WTC11 (cell line): ENCODE data around the gene WSB2. TPM values are rescaled to one million over a fixed set of nuclear protein-coding genes. Genes with fewer than 3 reads are reported as not detected.
A peak's percentile ranks its signal among the peaks of the same experiment; 100 is the strongest.

Experiments used
- ATAC-seq: fragments of 200-7000 bp; cut with Tn5 transposase; 2 replicates; pipeline ENCODE4 v1.10.0; 2021; ENCODE audit warnings: mild to moderate bottlenecking, moderate library complexity
- CTCF ChIA-PET: fragments of 300-600 bp; sonication (Branson Sonifier 250); formaldehyde crosslinking; loops from one replicate; lab custom pipeline; 2021; ENCODE audit warnings: antibody characterized with exemption; lab: Charles Lee
- POLR2A ChIA-PET: fragments of 350-600 bp; sonication (Branson Sonifier 250); formaldehyde crosslinking; loops from one replicate; lab custom pipeline; 2021; ENCODE audit warnings: antibody characterized with exemption; lab: Charles Lee
- DNase-seq: peaks from one replicate; pipeline ENCODE4 v3.0.0; 2021; ENCODE audit warnings: low spot score
- H3K27ac Mint-ChIP-seq: 2 replicates; pipeline ENCODE4 v1.8.0; 2021; ENCODE audit warnings: mixed read lengths
- H3K27me3 Mint-ChIP-seq: 2 replicates; pipeline ENCODE4 v1.8.0; 2021; ENCODE audit warnings: low read depth, mild to moderate bottlenecking, moderate library complexity, mixed read lengths
- H3K36me3 Mint-ChIP-seq: 2 replicates; pipeline ENCODE4 v1.8.0; 2021; ENCODE audit warnings: mixed read lengths
- H3K4me1 Mint-ChIP-seq: 2 replicates; pipeline ENCODE4 v1.8.0; 2022; ENCODE audit warnings: mixed read lengths
- H3K4me3 Mint-ChIP-seq: 2 replicates; pipeline ENCODE4 v1.8.0; 2021; ENCODE audit warnings: mild to moderate bottlenecking, moderate library complexity, mixed read lengths
- H3K9me3 Mint-ChIP-seq: 2 replicates; pipeline ENCODE4 v1.8.0; 2021; ENCODE audit warnings: mixed read lengths
- ELF4 ChIP-seq: sonication (generic); formaldehyde crosslinking; IDR thresholded peaks from 2 replicates; pipeline ENCODE4 v1.8.1; 2022; ENCODE audit warnings: low read depth, mild to moderate bottlenecking, moderate library complexity, missing genetic modification reagents
- EMX1 ChIP-seq: fragments of 250-450 bp; sonication (Bioruptor Pico); IDR thresholded peaks from 2 replicates; pipeline ENCODE4 v1.8.0; 2021; ENCODE audit warnings: mild to moderate bottlenecking
- GTF2I ChIP-seq: fragments of 250-450 bp; sonication (Bioruptor Pico); conservative IDR thresholded peaks from 2 replicates; pipeline ENCODE4 v1.4.0; 2021; ENCODE audit warnings: mild to moderate bottlenecking
- HMGA2 ChIP-seq: fragments of 250-450 bp; sonication (Bioruptor Pico); IDR thresholded peaks from 2 replicates; pipeline ENCODE4 v1.4.0; 2021; ENCODE audit warnings: mild to moderate bottlenecking, moderate library complexity
- MXD4 ChIP-seq: fragments of 250-450 bp; sonication (Bioruptor Pico); IDR thresholded peaks from 2 replicates; pipeline ENCODE4 v1.8.0; 2021; ENCODE audit warnings: mild to moderate bottlenecking, moderate library complexity, borderline replicate concordance
- MYBL2 ChIP-seq: sonication (generic); formaldehyde crosslinking; IDR thresholded peaks from 2 replicates; pipeline ENCODE4 v1.8.1; 2023; ENCODE audit warnings: mild to moderate bottlenecking, moderate library complexity, missing genetic modification reagents
- NFYB ChIP-seq: sonication (generic); formaldehyde crosslinking; conservative IDR thresholded peaks from 2 replicates; pipeline ENCODE4 v1.8.0; 2022; ENCODE audit warnings: low read depth, missing genetic modification reagents
- NR3C1 ChIP-seq: sonication (generic); formaldehyde crosslinking; conservative IDR thresholded peaks from 2 replicates; pipeline ENCODE4 v1.8.1; 2023; ENCODE audit warnings: low read depth, mild to moderate bottlenecking, missing genetic modification reagents
- ZNF121 ChIP-seq: sonication (generic); formaldehyde crosslinking; IDR thresholded peaks from 2 replicates; pipeline ENCODE4 v1.8.0; 2023; ENCODE audit warnings: missing genetic modification reagents
- ZNF138 ChIP-seq: sonication (generic); formaldehyde crosslinking; conservative IDR thresholded peaks from 2 replicates; pipeline ENCODE4 v1.8.1; 2022; ENCODE audit warnings: mild to moderate bottlenecking, moderate library complexity, missing genetic modification reagents
- ZNF423 ChIP-seq: fragments of 250-450 bp; sonication (Bioruptor Pico); IDR thresholded peaks from 2 replicates; pipeline ENCODE4 v2.1.2; 2022; ENCODE audit warnings: mild to moderate bottlenecking, moderate library complexity
- total RNA-seq: library from RNA; stranded (reverse); gene quantifications from 3 replicates; pipeline ENCODE4 v1.2.3, GENCODE V29; 2021
- TF ChIP-seq, protein P1 (sequence below): sonication (generic); formaldehyde crosslinking; IDR thresholded peaks from 2 replicates; pipeline ENCODE4 v1.8.1; 2023; ENCODE audit warnings: mild to moderate bottlenecking, missing genetic modification reagents
- TF ChIP-seq, protein P2 (sequence below): fragments of 250-450 bp; sonication (Bioruptor Pico); IDR thresholded peaks from 2 replicates; pipeline ENCODE4 v1.9.0; 2021; ENCODE audit warnings: mild to moderate bottlenecking, borderline replicate concordance
- TF ChIP-seq, protein P3 (sequence below): fragments of 250-450 bp; sonication (Bioruptor Pico); IDR thresholded peaks from 2 replicates; pipeline ENCODE4 v1.8.0; 2021; ENCODE audit warnings: mild to moderate bottlenecking
- TF ChIP-seq, protein P4 (sequence below): sonication (generic); formaldehyde crosslinking; IDR thresholded peaks from 2 replicates; pipeline ENCODE4 v1.8.1; 2023; ENCODE audit warnings: mild to moderate bottlenecking, missing genetic modification reagents, moderate library complexity
- TF ChIP-seq, protein P5 (sequence below): sonication (generic); formaldehyde crosslinking; IDR thresholded peaks from 2 replicates; pipeline ENCODE4 v1.8.1; 2022; ENCODE audit warnings: mild to moderate bottlenecking, moderate library complexity, missing genetic modification reagents
- TF ChIP-seq, protein P6 (sequence below): fragments of 250-450 bp; sonication (Bioruptor Pico); IDR thresholded peaks from 2 replicates; pipeline ENCODE4 v2.1.2; 2022; ENCODE audit warnings: mild to moderate bottlenecking, moderate library complexity
- TF ChIP-seq, protein P7 (sequence below): sonication (generic); formaldehyde crosslinking; IDR thresholded peaks from 2 replicates; pipeline ENCODE4 v1.8.0; 2022; ENCODE audit warnings: mild to moderate bottlenecking, missing genetic modification reagents

The WSB2 gene
- total RNA-seq, 1 experiment from 2014 or later = 74.2 TPM

DNA sequence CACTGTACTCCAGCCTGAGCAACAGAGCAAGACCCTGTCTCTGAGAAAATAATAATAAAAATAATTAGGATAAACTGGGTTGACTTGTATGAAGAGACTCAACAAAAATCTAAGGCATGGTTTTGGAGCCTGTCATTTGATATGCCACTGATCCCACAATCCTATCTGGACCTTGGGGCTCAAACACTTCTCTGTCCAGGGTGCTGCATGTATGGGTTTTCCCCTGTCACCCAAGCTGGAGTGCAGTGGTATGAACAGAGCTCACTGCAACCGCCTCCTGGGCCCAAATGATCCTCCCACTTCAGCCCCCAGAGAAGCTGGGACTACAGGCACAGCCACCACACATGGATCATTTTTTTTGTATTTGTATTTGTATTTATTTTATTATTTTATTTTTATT is 48.1 kb upstream of the WSB2 start (continued):
- TF ChIP-seq, protein P1, sequence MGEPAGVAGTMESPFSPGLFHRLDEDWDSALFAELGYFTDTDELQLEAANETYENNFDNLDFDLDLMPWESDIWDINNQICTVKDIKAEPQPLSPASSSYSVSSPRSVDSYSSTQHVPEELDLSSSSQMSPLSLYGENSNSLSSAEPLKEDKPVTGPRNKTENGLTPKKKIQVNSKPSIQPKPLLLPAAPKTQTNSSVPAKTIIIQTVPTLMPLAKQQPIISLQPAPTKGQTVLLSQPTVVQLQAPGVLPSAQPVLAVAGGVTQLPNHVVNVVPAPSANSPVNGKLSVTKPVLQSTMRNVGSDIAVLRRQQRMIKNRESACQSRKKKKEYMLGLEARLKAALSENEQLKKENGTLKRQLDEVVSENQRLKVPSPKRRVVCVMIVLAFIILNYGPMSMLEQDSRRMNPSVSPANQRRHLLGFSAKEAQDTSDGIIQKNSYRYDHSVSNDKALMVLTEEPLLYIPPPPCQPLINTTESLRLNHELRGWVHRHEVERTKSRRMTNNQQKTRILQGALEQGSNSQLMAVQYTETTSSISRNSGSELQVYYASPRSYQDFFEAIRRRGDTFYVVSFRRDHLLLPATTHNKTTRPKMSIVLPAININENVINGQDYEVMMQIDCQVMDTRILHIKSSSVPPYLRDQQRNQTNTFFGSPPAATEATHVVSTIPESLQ (CRISPR knock-in tag) = no peak
- TF ChIP-seq, protein P2, sequence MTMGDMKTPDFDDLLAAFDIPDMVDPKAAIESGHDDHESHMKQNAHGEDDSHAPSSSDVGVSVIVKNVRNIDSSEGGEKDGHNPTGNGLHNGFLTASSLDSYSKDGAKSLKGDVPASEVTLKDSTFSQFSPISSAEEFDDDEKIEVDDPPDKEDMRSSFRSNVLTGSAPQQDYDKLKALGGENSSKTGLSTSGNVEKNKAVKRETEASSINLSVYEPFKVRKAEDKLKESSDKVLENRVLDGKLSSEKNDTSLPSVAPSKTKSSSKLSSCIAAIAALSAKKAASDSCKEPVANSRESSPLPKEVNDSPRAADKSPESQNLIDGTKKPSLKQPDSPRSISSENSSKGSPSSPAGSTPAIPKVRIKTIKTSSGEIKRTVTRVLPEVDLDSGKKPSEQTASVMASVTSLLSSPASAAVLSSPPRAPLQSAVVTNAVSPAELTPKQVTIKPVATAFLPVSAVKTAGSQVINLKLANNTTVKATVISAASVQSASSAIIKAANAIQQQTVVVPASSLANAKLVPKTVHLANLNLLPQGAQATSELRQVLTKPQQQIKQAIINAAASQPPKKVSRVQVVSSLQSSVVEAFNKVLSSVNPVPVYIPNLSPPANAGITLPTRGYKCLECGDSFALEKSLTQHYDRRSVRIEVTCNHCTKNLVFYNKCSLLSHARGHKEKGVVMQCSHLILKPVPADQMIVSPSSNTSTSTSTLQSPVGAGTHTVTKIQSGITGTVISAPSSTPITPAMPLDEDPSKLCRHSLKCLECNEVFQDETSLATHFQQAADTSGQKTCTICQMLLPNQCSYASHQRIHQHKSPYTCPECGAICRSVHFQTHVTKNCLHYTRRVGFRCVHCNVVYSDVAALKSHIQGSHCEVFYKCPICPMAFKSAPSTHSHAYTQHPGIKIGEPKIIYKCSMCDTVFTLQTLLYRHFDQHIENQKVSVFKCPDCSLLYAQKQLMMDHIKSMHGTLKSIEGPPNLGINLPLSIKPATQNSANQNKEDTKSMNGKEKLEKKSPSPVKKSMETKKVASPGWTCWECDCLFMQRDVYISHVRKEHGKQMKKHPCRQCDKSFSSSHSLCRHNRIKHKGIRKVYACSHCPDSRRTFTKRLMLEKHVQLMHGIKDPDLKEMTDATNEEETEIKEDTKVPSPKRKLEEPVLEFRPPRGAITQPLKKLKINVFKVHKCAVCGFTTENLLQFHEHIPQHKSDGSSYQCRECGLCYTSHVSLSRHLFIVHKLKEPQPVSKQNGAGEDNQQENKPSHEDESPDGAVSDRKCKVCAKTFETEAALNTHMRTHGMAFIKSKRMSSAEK (CRISPR knock-in tag) = no peak

DNA sequence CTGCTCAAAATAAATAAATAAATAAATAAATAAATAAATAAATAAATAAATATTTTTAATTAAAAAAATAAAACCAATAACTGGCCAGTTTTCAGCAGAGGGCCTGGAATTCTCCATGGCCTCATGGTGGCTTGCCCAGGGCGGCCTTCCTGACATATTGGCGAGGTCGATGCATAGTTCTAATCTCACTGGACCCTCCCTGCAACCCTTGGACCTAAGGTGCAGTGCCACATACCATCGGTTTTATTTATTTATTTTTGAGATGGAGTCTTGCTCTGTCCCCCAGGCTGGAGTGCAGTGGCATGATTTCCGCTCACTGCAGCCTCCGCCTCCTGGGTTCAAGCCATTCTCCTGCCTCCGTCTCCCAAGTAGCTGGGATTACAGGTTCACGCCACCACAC is 46.7 kb upstream of the WSB2 start:
- ChIA-PET POLR2A (no interaction called here), CTCF (interaction anchor here (1.3 to 1.5 kb wide), 2 partner anchors 12 to 14 kb away, joined by 3 to 7 read pairs; no protein-coding TSS in a partner anchor)
- ATAC-seq (no peak), DNase-seq (no peak)
- peaks cover 16% of the 10 kb centered on the region for H3K4me1 Mint-ChIP-seq
- no peaks in the 10 kb centered on the region for H3K36me3 Mint-ChIP-seq
- H3K27ac Mint-ChIP-seq = no peak overlapping the region
- no peak overlapping the region for H3K4me3 Mint-ChIP-seq
- no peaks in the 10 kb centered on the region for H3K27me3 Mint-ChIP-seq
- H3K9me3 Mint-ChIP-seq = no peaks in the 10 kb centered on the region
- peak; percentile 12; the same call in 1 of the 2 replicates for TF ChIP-seq HMGA2 (CRISPR knock-in tag)
- no peak for TF ChIP-seq NR3C1
- no peak for TF ChIP-seq ELF4 (CRISPR knock-in tag)
- TF ChIP-seq EMX1 (CRISPR knock-in tag) = no peak

DNA sequence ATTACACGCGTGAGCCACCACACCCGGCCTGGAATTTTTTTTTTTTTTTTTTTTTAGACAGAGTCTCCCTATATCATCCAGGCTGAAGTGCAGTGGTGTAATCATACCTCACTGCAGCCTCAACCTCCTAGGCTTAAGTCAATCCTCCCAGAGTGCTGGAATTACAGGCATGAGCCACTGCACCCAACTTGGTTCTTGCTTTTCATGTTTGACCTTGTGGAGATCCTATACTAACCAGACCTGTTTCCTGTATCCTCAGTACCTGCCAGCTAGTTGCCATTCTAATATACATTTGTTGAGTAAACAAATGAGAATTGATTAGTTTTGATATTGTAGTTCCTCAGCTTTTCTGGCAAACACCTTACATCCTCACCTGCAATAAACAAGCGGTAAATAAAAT is 46.0 kb upstream of the WSB2 start:
- H3K36me3 Mint-ChIP-seq = no peaks in the 10 kb centered on the region
- no peaks in the 10 kb centered on the region for H3K27me3 Mint-ChIP-seq
- no peak overlapping the region for H3K27ac Mint-ChIP-seq
- no peaks in the 10 kb centered on the region for H3K9me3 Mint-ChIP-seq
- H3K4me1 Mint-ChIP-seq = peaks cover 22% of the 10 kb centered on the region
- CTCF ChIA-PET = interaction anchor here (0.6 kb wide), 1 partner anchor 77 kb away, joined by 3 read pairs; no protein-coding TSS in a partner anchor
- no peak overlapping the region for H3K4me3 Mint-ChIP-seq
- no peak for DNase-seq
- POLR2A ChIA-PET = no interaction called here
- TF ChIP-seq, protein P3, sequence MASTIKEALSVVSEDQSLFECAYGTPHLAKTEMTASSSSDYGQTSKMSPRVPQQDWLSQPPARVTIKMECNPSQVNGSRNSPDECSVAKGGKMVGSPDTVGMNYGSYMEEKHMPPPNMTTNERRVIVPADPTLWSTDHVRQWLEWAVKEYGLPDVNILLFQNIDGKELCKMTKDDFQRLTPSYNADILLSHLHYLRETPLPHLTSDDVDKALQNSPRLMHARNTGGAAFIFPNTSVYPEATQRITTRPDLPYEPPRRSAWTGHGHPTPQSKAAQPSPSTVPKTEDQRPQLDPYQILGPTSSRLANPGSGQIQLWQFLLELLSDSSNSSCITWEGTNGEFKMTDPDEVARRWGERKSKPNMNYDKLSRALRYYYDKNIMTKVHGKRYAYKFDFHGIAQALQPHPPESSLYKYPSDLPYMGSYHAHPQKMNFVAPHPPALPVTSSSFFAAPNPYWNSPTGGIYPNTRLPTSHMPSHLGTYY (CRISPR knock-in tag) = no peak
- TF ChIP-seq NFYB (no peak), EMX1 (CRISPR knock-in tag) (no peak), MYBL2 (CRISPR knock-in tag) (no peak), NR3C1 (no peak), ZNF423 (CRISPR knock-in tag) (no peak), MXD4 (no peak), ZNF138 (CRISPR knock-in tag) (no peak), ZNF121 (no peak), GTF2I (CRISPR knock-in tag) (no peak)
- TF ChIP-seq, protein P4, sequence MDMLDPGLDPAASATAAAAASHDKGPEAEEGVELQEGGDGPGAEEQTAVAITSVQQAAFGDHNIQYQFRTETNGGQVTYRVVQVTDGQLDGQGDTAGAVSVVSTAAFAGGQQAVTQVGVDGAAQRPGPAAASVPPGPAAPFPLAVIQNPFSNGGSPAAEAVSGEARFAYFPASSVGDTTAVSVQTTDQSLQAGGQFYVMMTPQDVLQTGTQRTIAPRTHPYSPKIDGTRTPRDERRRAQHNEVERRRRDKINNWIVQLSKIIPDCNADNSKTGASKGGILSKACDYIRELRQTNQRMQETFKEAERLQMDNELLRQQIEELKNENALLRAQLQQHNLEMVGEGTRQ = no peak
- TF ChIP-seq, protein P5, sequence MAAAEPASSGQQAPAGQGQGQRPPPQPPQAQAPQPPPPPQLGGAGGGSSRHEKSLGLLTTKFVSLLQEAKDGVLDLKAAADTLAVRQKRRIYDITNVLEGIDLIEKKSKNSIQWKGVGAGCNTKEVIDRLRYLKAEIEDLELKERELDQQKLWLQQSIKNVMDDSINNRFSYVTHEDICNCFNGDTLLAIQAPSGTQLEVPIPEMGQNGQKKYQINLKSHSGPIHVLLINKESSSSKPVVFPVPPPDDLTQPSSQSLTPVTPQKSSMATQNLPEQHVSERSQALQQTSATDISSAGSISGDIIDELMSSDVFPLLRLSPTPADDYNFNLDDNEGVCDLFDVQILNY (CRISPR knock-in tag) = no peak
- TF ChIP-seq, protein P6, sequence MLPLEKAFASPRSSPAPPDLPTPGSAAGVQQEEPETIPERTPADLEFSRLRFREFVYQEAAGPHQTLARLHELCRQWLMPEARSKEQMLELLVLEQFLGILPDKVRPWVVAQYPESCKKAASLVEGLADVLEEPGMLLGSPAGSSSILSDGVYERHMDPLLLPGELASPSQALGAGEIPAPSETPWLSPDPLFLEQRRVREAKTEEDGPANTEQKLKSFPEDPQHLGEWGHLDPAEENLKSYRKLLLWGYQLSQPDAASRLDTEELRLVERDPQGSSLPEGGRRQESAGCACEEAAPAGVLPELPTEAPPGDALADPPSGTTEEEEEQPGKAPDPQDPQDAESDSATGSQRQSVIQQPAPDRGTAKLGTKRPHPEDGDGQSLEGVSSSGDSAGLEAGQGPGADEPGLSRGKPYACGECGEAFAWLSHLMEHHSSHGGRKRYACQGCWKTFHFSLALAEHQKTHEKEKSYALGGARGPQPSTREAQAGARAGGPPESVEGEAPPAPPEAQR (CRISPR knock-in tag) = no peak
- TF ChIP-seq, protein P7, sequence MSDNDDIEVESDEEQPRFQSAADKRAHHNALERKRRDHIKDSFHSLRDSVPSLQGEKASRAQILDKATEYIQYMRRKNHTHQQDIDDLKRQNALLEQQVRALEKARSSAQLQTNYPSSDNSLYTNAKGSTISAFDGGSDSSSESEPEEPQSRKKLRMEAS = no peak
- no peak for ATAC-seq
